HG03175 (cell line): ENCODE results near the gene RESP18.
"Not testable (repeated sequence)": the region's sequence is repeated elsewhere in the genome, so short reads cannot be mapped to it uniquely, and the experiment has no call there.

Source experiments
- ATAC-seq: cut with Tn5 transposase; IDR thresholded peaks from one replicate; pipeline ENCODE4 v1.9.1; 2021; ENCODE audit warnings: mild to moderate bottlenecking, moderate library complexity; ENCODE audit not compliant: unreplicated experiment

The RESP18 gene

DNA sequence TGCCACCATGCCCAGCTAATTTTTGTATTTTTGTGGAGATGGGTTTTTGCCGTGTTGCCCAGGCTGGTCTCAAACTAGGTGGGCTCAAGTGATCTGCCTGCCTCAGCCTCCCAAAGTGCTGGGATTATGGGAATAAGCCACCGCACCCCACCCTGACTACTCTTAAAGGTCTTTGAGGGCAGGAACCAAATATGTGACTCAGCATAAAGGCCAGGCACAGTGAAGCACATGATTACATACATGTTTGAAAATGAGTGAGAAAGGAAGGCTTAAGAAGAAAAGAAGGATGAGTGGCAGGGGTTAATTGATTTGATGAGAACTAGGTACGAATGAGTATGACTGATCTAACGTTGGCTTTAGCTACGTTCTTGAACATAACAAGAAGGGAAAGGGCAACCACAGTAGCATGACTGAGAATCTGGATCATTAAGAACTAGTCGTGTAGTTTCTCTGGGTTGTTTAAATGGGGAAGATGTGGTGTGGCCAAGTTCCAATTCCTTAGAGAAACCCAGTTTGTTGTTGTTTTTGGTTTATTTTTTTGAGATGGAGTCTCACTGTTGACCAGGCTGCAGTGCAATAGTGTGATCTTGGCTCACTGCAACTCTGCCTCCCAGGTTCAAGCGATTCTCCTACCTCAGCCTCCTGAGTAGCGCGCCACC is 6.8 kb downstream of the RESP18 start:
- ATAC-seq, result no peak

DNA sequence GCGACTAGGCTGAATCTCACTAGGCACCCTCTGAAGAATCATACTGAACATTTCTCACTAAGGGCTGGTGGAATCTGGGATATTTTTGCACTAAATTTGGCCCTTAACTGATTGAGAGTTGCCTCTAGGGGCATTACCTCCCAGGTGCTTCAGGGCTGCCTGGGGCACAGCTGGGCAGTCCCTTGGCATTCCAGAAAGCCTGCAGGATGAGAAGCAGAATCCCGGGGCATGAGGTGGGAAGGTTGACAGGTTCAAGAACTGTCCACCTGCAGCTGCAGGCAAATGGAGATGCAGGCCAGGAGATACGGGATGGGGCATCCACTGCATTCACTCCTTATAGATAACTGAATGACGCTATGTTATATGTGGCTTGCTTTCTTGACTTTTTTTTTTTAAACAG is 7.4 kb downstream of the RESP18 start:
- ATAC-seq, result no peak

- ATAC-seq, result no peak
These were observed 9.1 kb downstream of the RESP18 start for GRCh38 chr2:219323434-219323833.

GRCh38 chr2:219314804-219315468 is 17.6 kb downstream of the RESP18 start:
- no peak for ATAC-seq

DNA sequence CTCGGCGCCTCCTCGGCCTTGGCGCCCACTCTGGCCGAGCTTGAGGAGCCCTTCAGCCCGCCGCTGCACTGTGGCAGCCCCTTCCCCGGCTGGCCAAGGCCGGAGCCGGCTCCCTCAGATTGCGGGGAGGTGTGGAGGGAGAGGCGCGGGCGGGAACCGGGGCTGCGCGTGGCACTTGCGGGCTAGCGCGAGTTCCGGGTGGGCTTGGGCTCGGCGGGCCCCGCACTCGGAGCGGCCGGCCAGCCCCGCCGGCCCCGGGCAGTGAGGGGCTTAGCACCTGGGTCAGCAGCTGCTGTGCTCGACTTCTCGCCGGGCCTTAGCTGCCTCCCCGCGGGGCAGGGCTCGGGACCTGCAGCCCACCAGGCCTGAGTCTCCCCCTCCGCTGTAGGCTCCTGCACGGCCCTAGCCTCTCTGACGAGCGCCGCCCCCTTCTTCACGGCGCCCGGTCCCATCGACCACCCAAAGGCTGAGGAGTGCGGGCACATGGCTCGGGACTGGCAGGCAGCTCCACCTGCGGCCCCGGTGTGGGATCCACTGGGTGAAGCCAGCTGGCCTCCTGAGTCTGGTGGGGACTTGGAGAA is 19.8 kb downstream of the RESP18 start:
- ATAC-seq, result not testable (repeated sequence)

DNA sequence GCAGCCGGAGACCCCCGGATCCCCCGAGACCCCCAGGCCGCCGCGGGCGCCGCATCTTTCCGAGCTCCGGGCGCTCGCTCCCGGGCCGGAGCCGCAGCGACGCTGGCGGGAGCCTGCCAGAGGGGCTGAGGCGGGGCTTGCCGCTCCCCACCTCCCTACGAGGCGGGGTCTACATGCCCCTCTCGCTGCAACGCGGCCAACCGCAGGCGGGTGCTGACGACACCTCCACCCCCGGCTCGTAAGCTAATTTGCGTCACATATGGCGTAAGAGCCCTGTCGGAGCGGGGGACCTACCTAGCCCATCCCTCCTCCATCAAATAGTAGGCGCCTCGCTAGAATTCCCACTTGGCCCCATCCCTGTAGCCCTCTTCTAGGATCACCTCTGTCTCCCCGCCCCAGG is 23.3 kb downstream of the RESP18 start, which contains the start of gene PTPRN:
PTPRN (minus strand) TSS at position 124 of the 400 bp plus-strand sequence; CDS start at position 55, 69 bp downstream.
- no peak for ATAC-seq

DNA sequence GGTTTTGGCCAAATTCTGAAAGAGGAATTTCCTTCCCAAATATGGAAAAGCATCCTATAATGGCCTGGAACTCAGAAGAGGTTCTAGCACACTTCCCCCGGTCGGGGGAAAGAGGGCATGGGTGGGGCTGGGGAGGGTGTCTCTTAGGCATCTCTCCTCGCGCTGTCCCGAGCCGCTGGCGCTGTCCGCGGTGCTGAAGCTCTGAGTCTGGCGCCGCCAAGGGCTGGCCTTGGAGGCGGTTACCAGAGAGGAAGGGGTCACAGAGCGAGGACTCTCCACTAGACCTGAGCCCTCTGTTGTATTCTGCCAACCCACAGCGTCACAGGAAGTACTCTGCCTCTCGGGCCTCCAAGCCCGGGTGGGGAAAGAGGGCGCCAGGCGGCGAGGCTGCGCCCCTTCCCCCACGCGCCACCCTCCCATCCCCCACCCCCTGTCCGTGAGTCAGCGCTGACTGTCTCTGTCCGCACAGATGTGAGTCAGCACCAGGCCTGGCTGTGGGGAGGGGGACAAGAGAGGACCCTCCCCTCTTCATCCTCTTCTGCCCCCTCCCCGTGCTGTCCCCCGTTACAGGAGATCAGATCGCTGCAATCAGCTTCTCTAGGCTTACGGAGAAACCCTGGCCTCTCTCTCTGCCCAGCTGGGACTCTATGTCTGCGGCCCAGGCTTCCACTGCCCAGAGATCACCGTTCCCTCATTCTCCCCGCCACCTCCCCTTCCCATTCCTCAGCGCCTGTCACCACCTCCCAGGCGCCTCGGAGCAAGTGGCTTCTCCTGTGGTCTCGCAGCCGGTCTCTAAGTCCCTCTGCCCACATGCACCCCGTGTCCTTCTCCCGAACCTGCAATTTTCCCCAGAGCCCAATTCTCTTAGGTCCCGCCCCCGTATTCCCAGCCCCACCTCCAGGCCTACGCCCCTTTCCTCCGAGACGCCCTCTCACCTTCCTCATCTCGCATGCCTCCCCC is 24.1 kb downstream of the RESP18 start:
- peak; percentile 43 for ATAC-seq

GRCh38 chr2:219306047-219306446 is 26.5 kb downstream of the RESP18 start:
- ATAC-seq, result no peak

- ATAC-seq, result no peak
These were observed 28.3 kb downstream of the RESP18 start for GRCh38 chr2:219304223-219304622.

DNA sequence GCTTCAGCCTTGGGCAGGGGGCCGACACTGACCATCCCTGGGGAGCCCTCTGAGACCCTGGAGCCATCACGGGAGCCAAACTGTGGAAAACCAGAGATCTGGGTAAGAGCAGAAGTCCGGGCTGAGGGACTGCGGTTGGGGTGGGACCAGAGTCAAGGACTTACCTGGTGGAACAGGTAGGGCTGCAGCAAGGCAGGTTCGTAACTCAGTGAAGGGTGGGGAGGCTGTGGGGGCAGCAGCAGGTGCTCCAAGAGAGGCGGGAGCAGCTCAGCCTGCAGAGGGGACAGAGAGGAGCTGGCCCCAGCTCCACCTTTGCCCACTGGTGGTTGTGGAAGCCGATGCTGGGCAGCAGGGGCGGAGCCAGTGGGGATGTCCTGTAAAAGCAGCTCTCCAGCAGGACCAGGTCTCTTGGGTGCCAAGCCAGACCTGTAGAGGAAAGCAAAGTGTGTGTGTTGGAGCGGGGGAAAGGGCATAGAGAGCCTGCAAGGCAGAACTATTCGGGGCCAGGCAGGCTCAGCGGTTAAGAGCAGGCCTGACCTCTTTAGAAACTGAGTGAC is 30.1 kb downstream of the RESP18 start:
- no peak for ATAC-seq

GRCh38 chr2:219300022-219300421 is 32.5 kb downstream of the RESP18 start:
- ATAC-seq, result no peak

GRCh38 chr2:219299372-219299760 is 33.2 kb downstream of the RESP18 start:
- ATAC-seq, result no peak

DNA sequence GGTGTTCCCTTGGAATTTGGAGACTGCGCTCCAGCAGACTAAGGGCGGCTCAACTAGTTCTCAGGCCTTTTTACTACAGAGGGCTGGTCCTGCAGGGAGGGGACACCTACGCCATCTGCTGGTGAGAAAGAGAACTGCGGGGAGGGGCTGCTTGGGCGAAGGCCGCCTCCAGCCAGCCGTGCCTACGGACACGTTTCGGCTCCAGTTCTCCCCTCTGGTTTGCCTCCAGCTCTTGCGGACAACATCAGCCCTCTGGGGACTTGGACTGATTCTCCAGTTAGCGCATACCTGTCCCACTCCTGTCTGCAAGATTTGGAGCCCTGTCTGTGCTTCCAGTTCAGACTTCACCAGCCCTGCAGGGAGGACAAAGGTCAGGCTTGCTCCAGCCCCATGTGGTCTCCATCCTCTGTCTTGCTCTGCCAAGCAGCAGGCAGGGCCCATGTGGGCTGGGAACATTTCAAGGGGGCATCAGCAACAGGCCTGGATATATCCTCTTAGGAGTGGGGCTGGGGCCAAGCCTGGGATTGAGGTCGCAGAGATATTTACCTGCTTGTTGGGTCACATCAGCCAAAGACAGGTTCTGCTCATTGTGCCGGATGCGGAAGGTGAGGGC is 33.7 kb downstream of the RESP18 start:
- peak; percentile 65 for ATAC-seq

GRCh38 chr2:219297766-219298456 is 34.6 kb downstream of the RESP18 start:
- no peak for ATAC-seq

DNA sequence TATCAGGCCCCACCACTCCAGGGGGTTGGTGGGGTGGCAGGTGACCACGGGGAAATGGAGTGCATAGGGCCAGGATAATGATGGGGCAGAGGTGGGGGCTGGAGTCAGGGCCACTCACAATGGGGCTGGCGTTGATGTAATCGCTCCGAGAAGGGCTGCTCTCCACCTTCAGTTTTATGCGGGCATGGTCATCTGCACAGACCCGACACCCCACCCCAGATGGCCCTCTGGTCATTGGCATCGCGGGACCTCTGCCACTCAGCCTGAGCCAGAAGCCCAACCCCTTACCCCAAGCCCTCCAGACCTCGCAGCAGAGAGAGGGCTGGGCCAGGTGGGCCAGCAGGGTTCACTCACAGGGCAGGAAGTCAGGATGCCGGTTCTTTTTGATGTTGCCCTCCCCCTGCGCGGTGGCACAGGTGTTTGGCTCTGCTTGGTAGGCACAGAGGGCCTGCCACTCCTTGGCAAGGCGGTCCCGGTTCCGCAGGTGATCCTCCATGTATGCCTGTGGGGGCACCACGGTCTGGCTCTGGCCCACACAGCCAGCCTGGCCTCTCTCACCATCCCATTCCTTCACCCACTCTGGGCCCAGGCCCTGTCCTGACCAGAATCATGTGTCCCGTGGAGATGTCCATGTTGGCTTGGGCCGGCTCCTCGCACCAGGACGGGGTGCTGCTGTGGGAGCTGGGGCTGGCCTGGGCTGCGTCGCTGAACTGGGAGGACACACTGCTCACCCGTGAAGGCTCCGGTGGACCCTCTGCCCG is 35.7 kb downstream of the RESP18 start:
- ATAC-seq, result no peak

- no peak for ATAC-seq
These were observed 36.4 kb downstream of the RESP18 start for GRCh38 chr2:219296142-219296541.

GRCh38 chr2:219294356-219295351 is 37.9 kb downstream of the RESP18 start:
- peak; percentile 88 for ATAC-seq

DNA sequence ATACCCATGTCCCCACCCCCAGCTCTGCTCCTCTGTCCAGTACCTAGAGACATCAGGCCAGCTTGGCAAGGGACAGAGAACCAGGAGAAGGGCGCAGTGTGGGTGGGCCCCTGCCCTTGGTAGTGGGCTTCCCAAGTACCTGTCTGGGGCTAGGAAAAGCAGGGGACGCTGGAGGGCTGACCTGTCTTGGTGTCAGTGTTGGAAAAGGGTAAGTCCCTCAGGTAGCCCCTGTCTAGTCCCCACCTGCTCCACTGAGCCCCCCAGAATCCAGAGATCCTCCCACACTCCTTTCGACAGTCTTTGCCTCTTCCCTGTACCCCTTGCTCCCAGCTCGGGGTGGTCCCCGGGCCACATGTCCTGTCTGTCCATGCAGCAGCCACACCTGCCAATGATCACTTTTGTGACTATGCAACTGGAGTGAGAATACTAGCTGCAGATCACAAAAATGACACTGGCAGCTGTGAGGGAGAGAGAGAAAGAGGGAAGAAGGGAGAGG is 38.8 kb downstream of the RESP18 start:
- no peak for ATAC-seq
